A549 (cell line): ENCODE data around the gene CHST11. TPM values are rescaled to one million over a fixed set of nuclear protein-coding genes. Genes with fewer than 3 reads are reported as not detected.

Source experiments
- ATAC-seq, 2 experiments: fragments of 200-7000 bp in 1 of 2; fragments of >200 bp in 1 of 2; cut with Nextera tagmentation in 1 of 2; cut with Tn5 transposase in 1 of 2; 3 replicates each; pipeline versions ENCODE4 v1.8.0 to v1.9.1; 2018 to 2020; ENCODE audit warnings: mild to moderate bottlenecking in 1 of 2, moderate library complexity in 1 of 2
- CTCF ChIA-PET: fragments of 300-600 bp; sonication (Branson Sonifier 250); formaldehyde crosslinking; extraction: SDS; loops from one replicate; lab custom pipeline; 2021; ENCODE audit warnings: antibody characterized with exemption, inconsistent platforms; lab: Yijun Ruan, JAX
- POLR2A ChIA-PET: fragments of 350-600 bp; formaldehyde crosslinking; extraction: SDS; loops from one replicate; lab custom pipeline; 2021; ENCODE audit warnings: antibody characterized with exemption, inconsistent platforms; lab: Yijun Ruan, JAX
- DNase-seq, 2 experiments: peaks; one replicate each; pipeline versions ENCODE4 v3.0.0 to v3.0.0-alpha.2; 2011 to 2016; ENCODE audit warnings: low read depth in 1 of 2, low spot score in 1 of 2
- FAIRE-seq: peaks from 2 replicates; lab custom pipeline; 2011; peaks lifted over from hg19 to GRCh38; lab: Jason Lieb, UNC
- H3K27ac ChIP-seq, 2 experiments: fragments of >200 bp; sonication (Bioruptor Twin); formaldehyde crosslinking; 3 replicates each; pipeline ENCODE4 v1.5.1; 2016 to 2017
- H3K4me1 ChIP-seq: fragments of >200 bp; sonication (Bioruptor Twin); formaldehyde crosslinking; 3 replicates; pipeline ENCODE4 v1.6.1; 2016
- H3K4me2 ChIP-seq: fragments of >200 bp; sonication (Bioruptor Twin); formaldehyde crosslinking; 3 replicates; pipeline ENCODE4 v1.6.1; 2016
- H3K4me3 ChIP-seq: fragments of >200 bp; sonication (Bioruptor Twin); formaldehyde crosslinking; 3 replicates; pipeline ENCODE4 v1.5.1; 2016
- H3K9me3 ChIP-seq: fragments of >200 bp; sonication (Bioruptor Twin); formaldehyde crosslinking; 3 replicates; pipeline ENCODE4 v1.6.1; 2016
- ATOH8 ChIP-seq: fragments of 250-450 bp; sonication (Bioruptor Pico); IDR thresholded peaks from 2 replicates; pipeline ENCODE4 v1.5.0; 2020; ENCODE audit warnings: low read depth, mild to moderate bottlenecking, moderate library complexity
- BHLHE40 ChIP-seq: IDR thresholded peaks from 2 replicates; pipeline ENCODE4 v1.6.1; 2012; ENCODE audit warnings: low read depth, low read length, inconsistent platforms
- CHD2 ChIP-seq: fragments of 150-350 bp; IDR thresholded peaks from 2 replicates; pipeline ENCODE4 v1.6.1; 2014; ENCODE audit warnings: low read length; ENCODE audit not compliant: partially characterized antibody
- CHD4 ChIP-seq: fragments of 200-600 bp; sonication (generic); IDR thresholded peaks from 2 replicates; pipeline ENCODE4 v1.6.1; 2016; ENCODE audit warnings: antibody characterized with exemption, mild to moderate bottlenecking, borderline replicate concordance
- CTCF ChIP-seq: fragments of >200 bp; sonication (Bioruptor Twin); formaldehyde crosslinking; IDR thresholded peaks from 3 replicates; pipeline ENCODE4 v1.5.1; 2016
- E2F6 ChIP-seq: IDR thresholded peaks from 2 replicates; pipeline ENCODE4 v1.6.1; 2012; ENCODE audit warnings: low read depth, borderline replicate concordance
- EHF ChIP-seq: fragments of 250-450 bp; sonication (Bioruptor Pico); IDR thresholded peaks from 2 replicates; pipeline ENCODE4 v1.5.0; 2020; ENCODE audit warnings: mild to moderate bottlenecking
- EHMT2 ChIP-seq: fragments of 200-600 bp; sonication (generic); IDR thresholded peaks from 2 replicates; pipeline ENCODE4 v1.6.1; 2016; ENCODE audit warnings: antibody characterized with exemption, low read depth, mild to moderate bottlenecking, moderate library complexity
- ELK1 ChIP-seq: fragments of 150-350 bp; IDR thresholded peaks from 2 replicates; pipeline ENCODE4 v1.6.1; 2014; ENCODE audit warnings: low read depth, mild to moderate bottlenecking, low read length
- FOSL2 ChIP-seq, 2 experiments: fragments of 450-650 bp in 1 of 2; fragments of >200 bp in 1 of 2; sonication (Bioruptor Twin) in 1 of 2; formaldehyde crosslinking; IDR thresholded peaks; 2 replicates each; pipeline versions ENCODE4 v1.5.0 to v1.6.1; 2016 to 2020; ENCODE audit warnings: mild to moderate bottlenecking in 1 of 2, moderate library complexity in 1 of 2
- GATA3 ChIP-seq: IDR thresholded peaks from 2 replicates; pipeline ENCODE4 v1.6.1; 2012; ENCODE audit warnings: borderline replicate concordance
- HDAC2 ChIP-seq: fragments of 200-600 bp; sonication (generic); IDR thresholded peaks from 2 replicates; pipeline ENCODE4 v1.6.1; 2016
- HES2 ChIP-seq: fragments of >200 bp; sonication (Bioruptor Twin); formaldehyde crosslinking; IDR thresholded peaks from 2 replicates; pipeline ENCODE4 v1.6.1; 2016
- HEYL ChIP-seq: fragments of 250-450 bp; sonication (Bioruptor Pico); IDR thresholded peaks from 2 replicates; pipeline ENCODE4 v1.8.0; 2021; ENCODE audit warnings: mild to moderate bottlenecking, moderate library complexity
- KDM1A ChIP-seq: fragments of 200-600 bp; sonication (generic); IDR thresholded peaks from 2 replicates; pipeline ENCODE4 v1.6.1; 2016; ENCODE audit warnings: low read depth, mild to moderate bottlenecking
- KDM5A ChIP-seq: fragments of 200-600 bp; sonication (generic); IDR thresholded peaks from 2 replicates; pipeline ENCODE4 v1.6.1; 2016; ENCODE audit warnings: antibody characterized with exemption, mild to moderate bottlenecking
- NFE2L2 ChIP-seq: fragments of 150-350 bp; conservative IDR thresholded peaks from 2 replicates; pipeline ENCODE4 v1.6.1; 2014; ENCODE audit warnings: low read length
- NR3C1 ChIP-seq: fragments of >200 bp; sonication (Bioruptor Twin); formaldehyde crosslinking; IDR thresholded peaks from 3 replicates; pipeline ENCODE4 v1.6.1; 2017
- PBX3 ChIP-seq: IDR thresholded peaks from 2 replicates; pipeline ENCODE4 v1.6.1; 2012
- POLR2A ChIP-seq: IDR thresholded peaks from 2 replicates; pipeline ENCODE4 v1.6.1; 2012; ENCODE audit warnings: mild to moderate bottlenecking, low read length
- RAD21 ChIP-seq, 2 experiments: fragments of >200 bp in 1 of 2; sonication (Bioruptor Twin) in 1 of 2; formaldehyde crosslinking in 1 of 2; IDR thresholded peaks in 1 of 2; conservative IDR thresholded peaks in 1 of 2; 2 replicates in 1 of 2; 3 replicates in 1 of 2; pipeline ENCODE4 v1.6.1; 2012 to 2018; ENCODE audit warnings: inconsistent platforms in 1 of 2
- RARB ChIP-seq: fragments of 250-450 bp; sonication (Bioruptor Pico); IDR thresholded peaks from 2 replicates; pipeline ENCODE4 v1.8.0; 2021; ENCODE audit warnings: mild to moderate bottlenecking, moderate library complexity
- RCOR1 ChIP-seq: fragments of 150-350 bp; IDR thresholded peaks from 2 replicates; pipeline ENCODE4 v1.6.1; 2014; ENCODE audit warnings: antibody characterized with exemption, low read length, low read depth
- ZFP36 ChIP-seq: fragments of 450-650 bp; IDR thresholded peaks from 2 replicates; pipeline ENCODE4 v1.6.1; 2014; ENCODE audit warnings: borderline replicate concordance; ENCODE audit not compliant: partially characterized antibody
- WGBS: methylation state at CpG from one replicate; pipeline ENCODE4 v1.1.6; 2017; ENCODE audit errors: missing lambda C conversion rate; 5-methylcytosine and 5-hydroxymethylcytosine counted together
- polyA plus RNA-seq, 4 experiments: library from polyadenylated mRNA; depleted of rRNA in 3 of 4; stranded (reverse); fragments of >200 nt; fragmentation: RNase III in 1 of 4; extraction: RNeasy Plus Mini Kit Qiagen cat#74134 plus additional on column Dnase treatment in 1 of 4; gene quantifications; 2 replicates in 3 of 4; 3 replicates in 1 of 4; pipeline ENCODE4 v1.2.3, GENCODE V29; 2011 to 2017

CHST11 gene
- polyA plus RNA-seq, 2 of the 4 experiments (the other 2 are of a cell fraction): 19.2 to 21.8 TPM

- CTCF ChIA-PET: no interaction called here
- H3K4me2 ChIP-seq: no peak overlapping the region
- H3K4me1 ChIP-seq: no peaks in the 10 kb centered on the region
- no peak overlapping the region for H3K27ac ChIP-seq
- POLR2A ChIA-PET: no interaction called here
- peaks cover 5% of the 10 kb centered on the region; the same call in 2 of the 3 replicates for H3K9me3 ChIP-seq
- ATAC-seq (no peak), FAIRE-seq (no peak), DNase-seq (no peak)
- TF ChIP-seq RCOR1 (no peak), EHMT2 (no peak), HEYL (CRISPR knock-in tag) (no peak), E2F6 (no peak), CTCF (no peak), CHD4 (no peak), ZFP36 (no peak), POLR2A (no peak), CHD2 (no peak), EHF (CRISPR knock-in tag) (no peak), KDM1A (no peak), KDM5A (no peak), NR3C1 (no peak), FOSL2 (IDR thresholded peaks at IDR 0.05) (no peak), FOSL2 (CRISPR knock-in tag; IDR thresholded peaks at IDR 0.05) (no peak)
- H3K4me3 ChIP-seq: no peak overlapping the region
- 67% methylated on average over 5 of the region's 5 CpGs for WGBS
Measured at GRCh38 chr12:104423809-104424208, 32.9 kb upstream of the CHST11 start.

GRCh38 chr12:104424955-104425354, 31.8 kb upstream of the CHST11 start:
- ATAC-seq (no peak), DNase-seq (no peak), FAIRE-seq (no peak)
- Histone ChIP-seq H3K4me2 (no peak overlapping the region), H3K4me3 (no peak overlapping the region), H3K9me3 (peaks cover 5% of the 10 kb centered on the region; the same call in 2 of the 3 replicates), H3K27ac (no peak overlapping the region), H3K4me1 (no peaks in the 10 kb centered on the region)
- ChIA-PET POLR2A (no interaction called here), CTCF (interaction anchor here (1.0 to 2.2 kb wide), 3 partner anchors 11 to 43 kb away, joined by 3 to 9 read pairs (median 6); no protein-coding TSS in a partner anchor)
- TF ChIP-seq ELK1: no peak
- no peak for TF ChIP-seq RCOR1
- TF ChIP-seq NFE2L2: no peak
- TF ChIP-seq PBX3: no peak
- no peak for TF ChIP-seq GATA3
- 80% methylated on average over 1 of the region's 1 CpG for WGBS

GRCh38 chr12:104425614-104426013, 31.1 kb upstream of the CHST11 start:
- Histone ChIP-seq H3K27ac (no peak overlapping the region), H3K4me1 (no peaks in the 10 kb centered on the region), H3K4me2 (no peak overlapping the region), H3K4me3 (no peak overlapping the region), H3K9me3 (peaks cover 5% of the 10 kb centered on the region; the same call in 2 of the 3 replicates)
- ChIA-PET POLR2A (no interaction called here), CTCF (interaction anchor here (1.0 to 2.2 kb wide), 3 partner anchors 10 to 44 kb away, joined by 3 to 9 read pairs (median 6); no protein-coding TSS in a partner anchor)
- DNase-seq (no peak), ATAC-seq (no peak), FAIRE-seq (no peak)
- no peak for TF ChIP-seq NFE2L2
- no peak for TF ChIP-seq RARB
- TF ChIP-seq HDAC2: no peak
- no peak for TF ChIP-seq RAD21 (conservative IDR thresholded peaks at IDR 0.05 in 1 of 2, IDR thresholded peaks at IDR 0.05 in 1 of 2)
- TF ChIP-seq HES2: no peak
- TF ChIP-seq BHLHE40: no peak
- TF ChIP-seq KDM5A: no peak
- no peak for TF ChIP-seq ATOH8 (CRISPR knock-in tag)
- WGBS: 91% methylated on average over 4 of the region's 4 CpGs
